GM19025 (cell line): ENCODE measurements around the gene ZFP36.
"Not testable (repeated sequence)": the region's sequence is repeated elsewhere in the genome, so short reads cannot be mapped to it uniquely, and the experiment has no call there.

Source experiments
- ATAC-seq: cut with Tn5 transposase; IDR thresholded peaks from one replicate; pipeline ENCODE4 v1.9.1; 2021; ENCODE audit warnings: mild to moderate bottlenecking, low read depth, moderate library complexity; ENCODE audit not compliant: unreplicated experiment

Gene ZFP36

GRCh38 chr19:39406656-39407409 is at the start of gene ZFP36:
Gene ZFP36 (plus strand): TSS chr19:39406847. CDS start chr19:39406905, 58 bp downstream.
- no peak for ATAC-seq

GRCh38 chr19:39359026-39359425 is 47.6 kb upstream of the ZFP36 start:
- ATAC-seq, result no peak

- no peak for ATAC-seq
Measured at GRCh38 chr19:39360599-39360998, 46.0 kb upstream of the ZFP36 start.

- no peak for ATAC-seq
Measured at GRCh38 chr19:39362682-39363657, 43.7 kb upstream of the ZFP36 start.

GRCh38 chr19:39363901-39364457 is 42.7 kb upstream of the ZFP36 start:
- ATAC-seq, result no peak

GRCh38 chr19:39365531-39365930 is 41.1 kb upstream of the ZFP36 start:
- ATAC-seq, result no peak

- no peak for ATAC-seq
Measured at GRCh38 chr19:39369200-39369599, 37.4 kb upstream of the ZFP36 start.

- no peak for ATAC-seq
Measured at GRCh38 chr19:39370735-39371134, 35.9 kb upstream of the ZFP36 start.

- no peak for ATAC-seq
Measured at GRCh38 chr19:39372047-39372802, 34.4 kb upstream of the ZFP36 start.

- ATAC-seq, result no peak
Measured at GRCh38 chr19:39372941-39373340, 33.7 kb upstream of the ZFP36 start.

- no peak for ATAC-seq
Measured at GRCh38 chr19:39375929-39376328, 30.7 kb upstream of the ZFP36 start.

- no peak for ATAC-seq
Measured at GRCh38 chr19:39377373-39378362, 29.0 kb upstream of the ZFP36 start.

- ATAC-seq, result not testable (repeated sequence)
Measured at GRCh38 chr19:39379366-39379765, 27.3 kb upstream of the ZFP36 start.

GRCh38 chr19:39379865-39380396 is 26.7 kb upstream of the ZFP36 start:
- ATAC-seq, result no peak

GRCh38 chr19:39380521-39381502 is 25.8 kb upstream of the ZFP36 start:
- ATAC-seq, result no peak

- no peak for ATAC-seq
Measured at GRCh38 chr19:39381910-39382611, 24.6 kb upstream of the ZFP36 start.
